HG03060 (cell line): Measurements from ENCODE around the gene ARID3A.

Source experiments
- ATAC-seq: cut with Tn5 transposase; IDR thresholded peaks from one replicate; pipeline ENCODE4 v1.9.1; 2021; ENCODE audit warnings: low read depth, moderate number of reproducible peaks; ENCODE audit not compliant: unreplicated experiment

ARID3A gene

GRCh38 chr19:928471-929202, 2.8 kb downstream of the ARID3A start:
- ATAC-seq = no peak

- no peak for ATAC-seq
These were observed 3.5 kb downstream of the ARID3A start for GRCh38 chr19:929203-929890.

- no peak for ATAC-seq
These were observed 4.0 kb downstream of the ARID3A start for GRCh38 chr19:929891-930258.

DNA sequence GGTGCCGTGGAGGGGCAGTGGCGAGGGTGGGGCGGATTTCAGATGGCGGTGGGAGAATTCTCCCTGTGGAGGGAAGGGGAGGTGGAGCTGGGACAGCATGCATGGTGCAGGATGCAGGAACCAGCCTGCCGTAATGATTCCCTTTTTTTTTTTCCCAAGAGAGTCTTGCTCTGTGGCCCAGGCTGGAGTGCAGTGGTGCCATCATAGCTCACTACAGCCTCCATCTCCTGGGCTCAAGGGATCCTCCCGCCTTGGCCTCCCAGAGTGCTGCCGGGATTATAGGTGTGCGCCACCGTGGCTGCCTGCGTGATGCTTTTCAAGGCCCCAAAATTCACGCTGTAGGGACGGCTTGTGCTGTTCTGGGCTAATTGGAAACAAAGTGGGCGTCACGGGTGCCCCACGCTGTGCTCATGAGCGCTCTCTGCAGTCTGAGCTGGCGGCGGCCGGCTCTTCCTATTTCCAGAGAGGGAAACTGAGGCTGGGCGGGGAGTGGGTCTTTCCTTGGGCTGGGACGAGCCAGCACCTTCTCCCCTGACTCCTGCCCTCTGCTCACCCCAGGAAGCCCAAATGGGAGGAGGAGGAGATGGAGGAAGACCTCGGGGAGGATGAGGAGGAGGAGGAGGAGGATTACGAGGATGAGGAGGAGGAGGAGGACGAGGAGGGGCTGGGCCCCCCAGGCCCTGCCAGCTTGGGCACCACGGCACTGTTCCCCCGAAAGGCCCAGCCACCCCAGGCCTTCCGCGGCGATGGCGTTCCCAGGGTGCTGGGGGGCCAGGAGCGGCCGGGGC, 6.2 kb downstream of the ARID3A start:
- ATAC-seq = no peak

- no peak for ATAC-seq
These were observed 7.1 kb downstream of the ARID3A start for GRCh38 chr19:932648-933552.

DNA sequence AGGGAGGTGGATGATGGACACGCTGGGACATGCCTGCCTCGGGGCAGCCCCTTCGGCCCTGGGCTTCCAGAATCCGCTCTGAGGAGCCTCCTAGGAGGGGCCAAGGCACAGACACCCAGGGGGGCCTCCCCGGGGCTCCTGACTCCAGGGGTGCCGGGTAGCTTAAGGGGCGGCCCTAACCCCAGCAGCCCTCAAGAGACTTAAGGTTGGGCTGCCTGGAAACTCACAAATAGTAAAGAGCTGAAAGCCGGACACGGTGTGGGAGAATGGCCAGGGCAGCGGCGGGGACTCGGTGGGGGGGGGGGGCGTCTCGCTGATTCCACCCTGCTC, 7.7 kb downstream of the ARID3A start:
- ATAC-seq = no peak

DNA sequence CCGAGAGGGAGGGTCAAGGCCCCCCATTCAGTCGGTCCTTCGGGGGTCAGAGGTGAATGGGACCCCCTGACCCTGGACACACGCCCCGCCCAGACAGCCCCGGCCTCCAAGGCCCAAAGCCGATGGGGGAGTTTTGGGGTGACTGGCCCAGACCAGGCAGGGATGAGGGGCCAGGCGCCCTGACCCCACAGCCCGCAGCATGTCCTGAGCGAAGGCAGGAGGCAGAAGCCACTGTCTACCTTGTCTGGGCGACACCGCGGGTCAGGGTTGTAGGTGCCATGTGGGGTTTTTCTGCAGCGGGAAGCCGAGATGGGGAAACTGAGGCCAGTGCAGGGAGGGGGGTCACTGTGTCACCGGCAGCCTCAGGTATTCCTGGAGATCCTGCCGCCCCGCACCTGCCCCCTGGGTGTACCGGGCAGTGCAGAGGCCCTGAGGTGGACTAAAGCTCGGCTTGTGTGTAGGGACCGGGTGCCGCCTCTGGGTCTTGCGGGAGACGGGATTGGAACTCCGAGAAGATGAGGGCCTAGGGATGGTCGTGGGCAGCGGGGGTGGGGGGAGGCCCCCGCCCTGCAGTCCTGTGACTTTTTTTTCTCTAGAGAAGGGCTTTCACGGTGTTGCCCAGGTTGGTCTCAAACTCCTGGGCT, 8.5 kb downstream of the ARID3A start:
- no peak for ATAC-seq

DNA sequence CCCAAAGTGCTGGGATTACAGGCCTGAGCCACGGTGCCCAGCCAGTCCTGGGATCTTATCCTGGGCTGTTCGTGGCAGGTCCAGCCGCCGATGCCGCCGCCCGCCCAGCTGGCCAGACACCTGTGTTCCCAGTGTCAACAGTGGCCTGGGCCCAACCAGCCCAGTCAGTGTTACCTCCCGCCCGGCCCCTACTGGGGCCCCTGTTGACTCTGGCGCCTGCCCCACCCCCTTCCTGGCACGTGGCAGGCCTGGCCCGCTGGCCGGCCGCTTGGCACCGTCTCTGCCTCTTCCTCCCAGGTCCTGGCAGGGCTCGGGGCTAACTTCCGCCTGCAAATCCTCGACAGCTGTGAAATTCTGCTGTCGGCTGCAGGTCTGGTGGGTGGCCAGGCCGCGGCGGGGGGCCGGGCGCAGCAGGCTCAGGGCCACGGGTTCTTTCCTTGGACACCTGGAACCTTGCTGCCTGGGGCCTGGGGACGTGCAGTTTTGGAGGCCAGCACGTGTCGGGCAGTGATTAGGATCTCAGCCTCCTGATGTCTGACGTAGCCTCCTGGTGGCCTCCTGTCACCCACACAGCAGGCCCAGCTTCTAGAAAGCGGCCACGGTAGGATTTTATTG, 9.1 kb downstream of the ARID3A start:
- ATAC-seq = no peak

DNA sequence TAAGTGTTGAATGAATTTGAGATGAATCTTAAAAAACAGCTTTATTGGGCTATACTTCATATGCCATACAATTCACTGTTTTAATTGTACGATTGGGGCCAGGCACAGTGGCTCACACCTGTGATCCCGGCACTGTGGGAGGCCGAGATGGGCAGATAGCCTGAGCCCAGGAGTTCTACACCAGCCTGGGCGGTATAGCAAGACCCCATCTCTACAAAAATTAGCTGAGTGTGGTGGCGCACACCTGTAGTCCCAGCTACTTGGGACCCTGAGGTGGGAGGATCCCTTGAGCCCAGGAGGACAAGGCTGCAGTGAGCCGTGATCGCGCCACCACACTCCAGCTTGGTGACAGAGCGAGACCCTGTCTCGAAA, 10.3 kb downstream of the ARID3A start:
- ATAC-seq = no peak

DNA sequence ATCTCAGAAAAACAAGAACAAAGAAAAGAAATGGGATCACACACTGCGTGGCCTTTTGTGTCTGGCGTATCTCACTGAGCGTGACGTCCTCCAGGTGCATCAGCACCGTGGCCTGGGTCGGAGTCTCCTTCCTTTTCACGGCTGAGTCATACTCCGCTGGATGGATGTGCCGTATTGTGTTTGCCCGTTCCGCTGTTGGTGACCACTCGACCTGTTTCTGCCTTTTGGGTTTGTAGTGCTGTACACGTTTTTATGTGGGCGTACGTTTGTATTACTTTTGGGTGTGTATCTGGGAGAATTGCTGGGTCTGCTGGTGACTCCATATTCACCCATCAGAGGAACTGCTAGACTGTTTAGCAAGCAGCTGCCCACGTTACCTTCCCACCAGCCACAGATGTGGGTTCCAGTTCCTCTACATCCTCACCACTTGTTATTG, 11.4 kb downstream of the ARID3A start:
- no peak for ATAC-seq

GRCh38 chr19:938233-938923, 12.5 kb downstream of the ARID3A start:
- ATAC-seq = no peak

DNA sequence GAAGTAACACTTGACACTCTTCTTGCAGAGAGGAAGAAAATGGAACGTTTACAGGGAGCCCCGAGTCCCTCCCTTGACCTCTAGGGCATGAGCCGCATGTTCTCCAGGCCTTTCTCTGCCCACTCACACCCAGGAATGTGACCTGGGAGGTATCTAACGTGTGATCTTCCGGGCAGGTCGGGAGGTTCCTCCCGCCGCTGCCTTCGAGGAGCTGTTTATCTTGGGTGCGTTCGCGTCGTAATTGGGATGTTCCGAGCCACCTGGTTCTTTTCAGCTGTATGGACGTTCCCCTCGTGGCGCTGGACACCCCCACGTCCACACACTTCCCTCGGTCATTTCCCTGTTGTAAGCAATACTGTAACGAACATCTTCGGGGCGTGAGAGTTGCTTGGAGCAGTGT, 13.6 kb downstream of the ARID3A start:
- ATAC-seq = no peak

DNA sequence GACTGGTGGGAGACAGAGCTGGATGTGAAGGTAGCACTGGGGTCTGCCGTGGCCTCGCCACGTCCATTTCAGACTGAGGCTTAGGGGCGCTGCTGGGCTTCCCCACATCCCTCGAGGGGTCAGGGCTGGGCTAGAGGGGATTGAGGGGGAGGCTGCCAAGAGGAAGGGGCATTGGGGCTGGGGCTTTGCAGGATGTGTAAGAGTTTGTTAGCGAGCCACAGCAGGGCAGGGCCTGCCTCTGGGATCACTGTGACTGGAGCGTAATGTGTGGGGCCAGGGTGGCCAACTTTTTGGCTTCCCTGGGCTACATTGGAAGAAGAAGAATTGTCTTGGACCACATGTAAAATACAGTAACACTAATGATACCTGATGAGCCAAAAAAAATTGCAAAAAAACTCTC, 14.1 kb downstream of the ARID3A start:
- ATAC-seq = no peak

GRCh38 chr19:940591-941291, 14.9 kb downstream of the ARID3A start:
- no peak for ATAC-seq

GRCh38 chr19:941292-942132, 15.7 kb downstream of the ARID3A start:
- ATAC-seq = no peak

GRCh38 chr19:942133-942645, 16.4 kb downstream of the ARID3A start:
- no peak for ATAC-seq

GRCh38 chr19:943551-944170, 17.8 kb downstream of the ARID3A start:
- no peak for ATAC-seq
